ENCODE results near the gene RILPL2. TPM values are rescaled to one million over a fixed set of nuclear protein-coding genes. Genes with fewer than 3 reads are reported as not detected.
"Not testable (repeated sequence)": the region's sequence is repeated elsewhere in the genome, so short reads cannot be mapped to it uniquely, and the experiment has no call there.

The RILPL2 gene
- total RNA-seq, 1 donor from 2014 or later: 2.8 TPM

GRCh38 chr12:123427036-123427769 is 9.3 kb downstream of the RILPL2 start:
- DNase-seq (ENCODE audit: low spot score, unreplicated experiment): no peak
- H3K27ac Mint-ChIP-seq: no peak overlapping the region
- no peak overlapping the region for H3K4me3 Mint-ChIP-seq (ENCODE audit: low read depth)
- H3K27me3 Mint-ChIP-seq: no peaks in the 10 kb centered on the region
- no peaks in the 10 kb centered on the region for H3K4me1 Mint-ChIP-seq (ENCODE audit: low read depth)
- H3K36me3 Mint-ChIP-seq (ENCODE audit: insufficient read depth): peaks cover 11% of the 10 kb centered on the region
- H3K9me3 Mint-ChIP-seq (ENCODE audit: low read depth): no peaks in the 10 kb centered on the region
- TF ChIP-seq CTCF (IDR thresholded peaks at IDR 0.05; ENCODE audit: unreplicated experiment): no peak

- TF ChIP-seq CTCF (IDR thresholded peaks at IDR 0.05; ENCODE audit: unreplicated experiment): no peak
- no peaks in the 10 kb centered on the region for H3K4me1 Mint-ChIP-seq (ENCODE audit: low read depth)
- DNase-seq (ENCODE audit: low spot score, unreplicated experiment): no peak
- peaks cover 11% of the 10 kb centered on the region for H3K36me3 Mint-ChIP-seq (ENCODE audit: insufficient read depth)
- no peak overlapping the region for H3K4me3 Mint-ChIP-seq (ENCODE audit: low read depth)
- H3K27me3 Mint-ChIP-seq: no peaks in the 10 kb centered on the region
- H3K27ac Mint-ChIP-seq: no peak overlapping the region
- H3K9me3 Mint-ChIP-seq (ENCODE audit: low read depth): no peaks in the 10 kb centered on the region
Observed at GRCh38 chr12:123421314-123421713, 15.2 kb downstream of the RILPL2 start.

- H3K27ac Mint-ChIP-seq: no peak overlapping the region
- H3K4me1 Mint-ChIP-seq (ENCODE audit: low read depth): no peaks in the 10 kb centered on the region
- H3K4me3 Mint-ChIP-seq (ENCODE audit: low read depth): no peak overlapping the region
- no peak for DNase-seq (ENCODE audit: low spot score, unreplicated experiment)
- H3K36me3 Mint-ChIP-seq (ENCODE audit: insufficient read depth): peaks cover 9% of the 10 kb centered on the region
- no peaks in the 10 kb centered on the region for H3K9me3 Mint-ChIP-seq (ENCODE audit: low read depth)
- TF ChIP-seq CTCF (IDR thresholded peaks at IDR 0.05; ENCODE audit: unreplicated experiment): no peak
- H3K27me3 Mint-ChIP-seq: no peaks in the 10 kb centered on the region
Observed at GRCh38 chr12:123410041-123410412, 26.5 kb downstream of the RILPL2 start.

- not testable (repeated sequence) for H3K4me3 Mint-ChIP-seq (ENCODE audit: low read depth); H3K4me1 Mint-ChIP-seq (ENCODE audit: low read depth); H3K27me3 Mint-ChIP-seq; H3K27ac Mint-ChIP-seq; DNase-seq (ENCODE audit: low spot score, unreplicated experiment); H3K36me3 Mint-ChIP-seq (ENCODE audit: insufficient read depth); H3K9me3 Mint-ChIP-seq (ENCODE audit: low read depth)
Observed at GRCh38 chr12:123409284-123410040, 27.0 kb downstream of the RILPL2 start.

GRCh38 chr12:123408619-123409018 is 27.9 kb downstream of the RILPL2 start:
- DNase-seq (ENCODE audit: low spot score, unreplicated experiment); H3K27ac Mint-ChIP-seq; H3K9me3 Mint-ChIP-seq (ENCODE audit: low read depth); H3K4me3 Mint-ChIP-seq (ENCODE audit: low read depth); H3K4me1 Mint-ChIP-seq (ENCODE audit: low read depth); H3K27me3 Mint-ChIP-seq: not testable (repeated sequence)
- H3K36me3 Mint-ChIP-seq (ENCODE audit: insufficient read depth): peaks cover 12% of the 10 kb centered on the region

- H3K4me3 Mint-ChIP-seq (ENCODE audit: low read depth); H3K27ac Mint-ChIP-seq; H3K4me1 Mint-ChIP-seq (ENCODE audit: low read depth); H3K9me3 Mint-ChIP-seq (ENCODE audit: low read depth); H3K27me3 Mint-ChIP-seq; DNase-seq (ENCODE audit: low spot score, unreplicated experiment): not testable (repeated sequence)
- H3K36me3 Mint-ChIP-seq (ENCODE audit: insufficient read depth): peaks cover 15% of the 10 kb centered on the region
Observed at GRCh38 chr12:123407934-123408333, 28.6 kb downstream of the RILPL2 start.

- H3K36me3 Mint-ChIP-seq (ENCODE audit: insufficient read depth): peaks cover 13% of the 10 kb centered on the region
- H3K4me3 Mint-ChIP-seq (ENCODE audit: low read depth); H3K27me3 Mint-ChIP-seq; H3K27ac Mint-ChIP-seq; H3K4me1 Mint-ChIP-seq (ENCODE audit: low read depth); DNase-seq (ENCODE audit: low spot score, unreplicated experiment); H3K9me3 Mint-ChIP-seq (ENCODE audit: low read depth): not testable (repeated sequence)
Observed at GRCh38 chr12:123407269-123407668, 29.2 kb downstream of the RILPL2 start.
